DOHH2 (cell line): ENCODE results near the gene NBEA.

Experiments
- H3F3A ChIP-seq: fragments of 200-600 bp; sonication (generic), shearing (Covaris generic); 2 replicates; pipeline ENCODE4 v1.6.0; 2016; ENCODE audit warnings: antibody characterized with exemption, mild to moderate bottlenecking; ENCODE audit not compliant: control insufficient read depth, insufficient read depth
- H3K27ac ChIP-seq: fragments of 200-600 bp; sonication (generic); 2 replicates; pipeline ENCODE4 v1.5.1; 2014; ENCODE audit warnings: low read depth, mild to moderate bottlenecking, low read length, moderate library complexity
- H3K27me3 ChIP-seq: fragments of 200-600 bp; sonication (generic); 2 replicates; pipeline ENCODE4 v1.6.1; 2014; ENCODE audit warnings: mild to moderate bottlenecking, low read length, mixed read lengths; ENCODE audit not compliant: control insufficient read depth
- H3K36me3 ChIP-seq: fragments of 200-600 bp; sonication (generic); 2 replicates; pipeline ENCODE4 v1.6.1; 2014; ENCODE audit warnings: mild to moderate bottlenecking, low read length, moderate library complexity, mixed read lengths; ENCODE audit not compliant: control insufficient read depth
- H3K4me1 ChIP-seq: fragments of 200-600 bp; sonication (generic); 2 replicates; pipeline ENCODE4 v1.6.1; 2014; ENCODE audit warnings: mild to moderate bottlenecking, low read length, mixed read lengths; ENCODE audit not compliant: control insufficient read depth
- H3K4me2 ChIP-seq: fragments of 200-600 bp; sonication (generic); 2 replicates; pipeline ENCODE4 v1.6.0; 2014; ENCODE audit warnings: mild to moderate bottlenecking, low read length, moderate library complexity
- H3K4me3 ChIP-seq: fragments of 200-600 bp; sonication (generic); 2 replicates; pipeline ENCODE4 v1.5.1; 2014; ENCODE audit warnings: mild to moderate bottlenecking, low read length, mixed read lengths
- H3K79me2 ChIP-seq: fragments of 200-600 bp; sonication (generic); 2 replicates; pipeline ENCODE4 v1.6.1; 2014; ENCODE audit warnings: mild to moderate bottlenecking, low read length, mixed read lengths; ENCODE audit not compliant: control insufficient read depth
- H3K9me2 ChIP-seq: fragments of 200-600 bp; sonication (generic); replicated peaks from 2 replicates; pipeline ENCODE4 v1.6.1; 2014; ENCODE audit warnings: mild to moderate bottlenecking, low read length, mixed read lengths; ENCODE audit not compliant: control insufficient read depth
- H3K9me3 ChIP-seq: fragments of 200-600 bp; sonication (generic); 2 replicates; pipeline ENCODE4 v1.6.1; 2014; ENCODE audit warnings: antibody characterized with exemption, low read length, mixed read lengths; ENCODE audit not compliant: control insufficient read depth, insufficient read depth
- H4K20me1 ChIP-seq: fragments of 200-600 bp; sonication (generic); 2 replicates; pipeline ENCODE4 v1.6.0; 2014; ENCODE audit warnings: low read depth, mild to moderate bottlenecking, antibody characterized with exemption, low read length, moderate library complexity; ENCODE audit not compliant: control insufficient read depth, insufficient read depth
- EZH2phosphoT487 ChIP-seq: fragments of 200-600 bp; sonication (generic); IDR thresholded peaks from 2 replicates; pipeline ENCODE4 v1.6.1; 2017; ENCODE audit warnings: borderline replicate concordance, mild to moderate bottlenecking, antibody characterized with exemption, low read length, moderate library complexity, mixed read lengths
- TF ChIP-seq, protein P1 (sequence below): fragments of 200-600 bp; sonication (generic); IDR thresholded peaks from one replicate; pipeline ENCODE4 v1.5.1; 2014; ENCODE audit warnings: antibody characterized with exemption, mild to moderate bottlenecking, low read depth, low read length; ENCODE audit not compliant: poor library complexity, severe bottlenecking

The NBEA gene

DNA sequence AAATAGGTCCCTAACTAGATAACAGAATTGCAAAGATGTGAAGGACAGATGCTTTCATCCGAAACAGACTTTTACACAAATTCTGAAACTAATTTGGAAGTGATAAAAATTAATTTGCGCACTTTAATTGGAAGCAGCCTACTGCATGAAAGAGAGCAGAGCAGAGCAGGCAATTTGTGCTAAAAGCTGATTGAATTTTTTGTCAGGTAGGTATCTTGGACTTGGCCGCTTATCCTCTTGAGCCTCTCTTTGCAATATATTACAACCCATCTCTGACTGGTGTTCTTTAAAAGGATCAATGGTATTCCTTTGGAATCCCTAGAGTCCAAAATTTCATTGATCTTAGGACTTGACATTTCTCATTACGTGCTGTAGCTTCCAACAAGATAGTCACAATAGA, 717.7 kb downstream of the NBEA start:
- no peak overlapping the region for H3K4me3 ChIP-seq
- no peaks in the 10 kb centered on the region for H3K9me2 ChIP-seq
- H3F3A ChIP-seq, result no peaks in the 10 kb centered on the region
- H3K9me3 ChIP-seq, result no peaks in the 10 kb centered on the region
- TF ChIP-seq, protein P1, sequence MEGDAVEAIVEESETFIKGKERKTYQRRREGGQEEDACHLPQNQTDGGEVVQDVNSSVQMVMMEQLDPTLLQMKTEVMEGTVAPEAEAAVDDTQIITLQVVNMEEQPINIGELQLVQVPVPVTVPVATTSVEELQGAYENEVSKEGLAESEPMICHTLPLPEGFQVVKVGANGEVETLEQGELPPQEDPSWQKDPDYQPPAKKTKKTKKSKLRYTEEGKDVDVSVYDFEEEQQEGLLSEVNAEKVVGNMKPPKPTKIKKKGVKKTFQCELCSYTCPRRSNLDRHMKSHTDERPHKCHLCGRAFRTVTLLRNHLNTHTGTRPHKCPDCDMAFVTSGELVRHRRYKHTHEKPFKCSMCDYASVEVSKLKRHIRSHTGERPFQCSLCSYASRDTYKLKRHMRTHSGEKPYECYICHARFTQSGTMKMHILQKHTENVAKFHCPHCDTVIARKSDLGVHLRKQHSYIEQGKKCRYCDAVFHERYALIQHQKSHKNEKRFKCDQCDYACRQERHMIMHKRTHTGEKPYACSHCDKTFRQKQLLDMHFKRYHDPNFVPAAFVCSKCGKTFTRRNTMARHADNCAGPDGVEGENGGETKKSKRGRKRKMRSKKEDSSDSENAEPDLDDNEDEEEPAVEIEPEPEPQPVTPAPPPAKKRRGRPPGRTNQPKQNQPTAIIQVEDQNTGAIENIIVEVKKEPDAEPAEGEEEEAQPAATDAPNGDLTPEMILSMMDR, result no peak
- no peak for TF ChIP-seq EZH2phosphoT487
- H4K20me1 ChIP-seq, result no peaks in the 10 kb centered on the region
- no peaks in the 10 kb centered on the region for H3K36me3 ChIP-seq
- no peak overlapping the region for H3K4me2 ChIP-seq
- H3K27ac ChIP-seq, result no peak overlapping the region
- H3K4me1 ChIP-seq, result no peaks in the 10 kb centered on the region
- H3K79me2 ChIP-seq, result no peaks in the 10 kb centered on the region
- no peaks in the 10 kb centered on the region for H3K27me3 ChIP-seq

DNA sequence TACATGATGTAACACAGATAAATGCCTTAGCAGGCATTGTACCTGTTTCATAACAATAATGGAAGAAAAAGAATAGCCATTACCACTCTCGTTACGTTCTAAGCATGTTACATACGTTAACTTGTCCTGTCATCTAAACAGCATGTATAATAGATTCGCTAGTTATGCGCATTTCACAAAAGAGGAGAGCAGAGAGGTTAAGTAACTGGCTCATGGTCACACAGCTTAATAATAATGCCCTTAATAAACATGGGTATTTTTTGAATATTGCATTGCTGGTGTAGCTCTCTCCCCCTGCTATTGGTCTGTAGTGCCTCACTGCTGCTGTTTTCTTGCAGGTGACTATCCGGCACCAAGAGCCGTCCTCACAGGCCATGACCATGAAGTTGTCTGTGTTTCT, 722.7 kb downstream of the NBEA start:
- H3K9me3 ChIP-seq, result no peaks in the 10 kb centered on the region
- no peak overlapping the region for H3K4me3 ChIP-seq
- no peaks in the 10 kb centered on the region for H3F3A ChIP-seq
- no peak overlapping the region for H3K4me2 ChIP-seq
- no peak for TF ChIP-seq EZH2phosphoT487
- TF ChIP-seq, protein P1, result no peak
- no peaks in the 10 kb centered on the region for H3K36me3 ChIP-seq
- H3K27me3 ChIP-seq, result no peaks in the 10 kb centered on the region
- no peaks in the 10 kb centered on the region for H3K4me1 ChIP-seq
- no peaks in the 10 kb centered on the region for H4K20me1 ChIP-seq
- H3K27ac ChIP-seq, result no peak overlapping the region
- no peaks in the 10 kb centered on the region for H3K9me2 ChIP-seq
- no peaks in the 10 kb centered on the region for H3K79me2 ChIP-seq

DNA sequence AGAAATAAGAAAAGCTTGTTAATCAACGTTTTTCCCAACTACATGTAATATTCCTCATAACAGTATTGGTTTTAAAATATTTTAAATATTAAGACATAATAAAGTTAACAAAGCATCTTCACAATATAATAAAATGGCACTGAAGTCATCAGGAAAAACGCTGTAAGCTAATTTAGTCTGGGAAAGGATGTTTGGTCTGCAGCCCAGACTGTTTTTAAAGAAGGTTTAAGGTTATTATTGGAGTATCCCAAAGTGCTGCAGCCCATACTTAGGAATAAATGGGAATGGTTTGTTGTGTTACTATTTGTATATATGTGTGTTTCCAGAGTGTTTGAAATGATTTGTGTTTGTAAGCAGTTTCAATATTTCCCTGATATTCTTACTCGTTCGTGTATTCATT, 727.3 kb downstream of the NBEA start:
- Histone ChIP-seq H3K9me2 (no peaks in the 10 kb centered on the region), H3K4me3 (no peak overlapping the region), H3K4me2 (no peak overlapping the region), H3F3A (no peaks in the 10 kb centered on the region), H3K27ac (no peak overlapping the region), H3K36me3 (no peaks in the 10 kb centered on the region), H3K9me3 (no peaks in the 10 kb centered on the region), H3K27me3 (no peaks in the 10 kb centered on the region), H4K20me1 (no peaks in the 10 kb centered on the region), H3K4me1 (no peaks in the 10 kb centered on the region), H3K79me2 (no peaks in the 10 kb centered on the region)
- TF ChIP-seq, protein P1, result no peak
- no peak for TF ChIP-seq EZH2phosphoT487

DNA sequence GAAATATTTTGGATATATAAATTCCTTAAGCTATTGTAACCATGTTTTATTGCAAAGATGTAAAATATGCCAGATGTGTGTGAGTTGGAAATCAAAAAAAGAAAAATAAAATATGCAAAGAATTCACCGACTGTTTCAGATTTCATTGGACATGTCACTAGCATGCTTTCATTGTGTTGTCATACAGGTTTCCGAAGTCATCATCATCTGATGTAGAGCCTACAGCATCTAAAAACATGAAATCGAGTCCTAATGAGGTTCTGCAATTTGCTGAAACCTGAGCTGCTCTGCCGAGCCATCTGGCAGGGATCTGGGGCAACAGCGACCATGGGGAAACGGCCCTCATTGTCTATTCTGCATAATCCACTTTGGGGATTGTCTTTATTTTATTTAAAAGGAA, 730.5 kb downstream of the NBEA start:
- H3K27me3 ChIP-seq, result no peaks in the 10 kb centered on the region
- no peaks in the 10 kb centered on the region for H3F3A ChIP-seq
- no peak overlapping the region for H3K27ac ChIP-seq
- H4K20me1 ChIP-seq, result no peaks in the 10 kb centered on the region
- no peaks in the 10 kb centered on the region for H3K9me3 ChIP-seq
- H3K9me2 ChIP-seq, result no peaks in the 10 kb centered on the region
- TF ChIP-seq, protein P1, result no peak
- no peak for TF ChIP-seq EZH2phosphoT487
- H3K4me3 ChIP-seq, result no peak overlapping the region
- H3K4me1 ChIP-seq, result no peaks in the 10 kb centered on the region
- no peaks in the 10 kb centered on the region for H3K36me3 ChIP-seq
- no peaks in the 10 kb centered on the region for H3K79me2 ChIP-seq
- H3K4me2 ChIP-seq, result no peak overlapping the region
